LoVo (cell line): ENCODE data around the gene SLC25A25.
"Not testable (repeated sequence)": the region's sequence is repeated elsewhere in the genome, so short reads cannot be mapped to it uniquely, and the experiment has no call there.

ENCODE experiments used
- DNase-seq: peaks from one replicate; pipeline ENCODE4 v3.0.0-alpha.2; 2016; ENCODE audit warnings: low spot score

Gene SLC25A25

DNA sequence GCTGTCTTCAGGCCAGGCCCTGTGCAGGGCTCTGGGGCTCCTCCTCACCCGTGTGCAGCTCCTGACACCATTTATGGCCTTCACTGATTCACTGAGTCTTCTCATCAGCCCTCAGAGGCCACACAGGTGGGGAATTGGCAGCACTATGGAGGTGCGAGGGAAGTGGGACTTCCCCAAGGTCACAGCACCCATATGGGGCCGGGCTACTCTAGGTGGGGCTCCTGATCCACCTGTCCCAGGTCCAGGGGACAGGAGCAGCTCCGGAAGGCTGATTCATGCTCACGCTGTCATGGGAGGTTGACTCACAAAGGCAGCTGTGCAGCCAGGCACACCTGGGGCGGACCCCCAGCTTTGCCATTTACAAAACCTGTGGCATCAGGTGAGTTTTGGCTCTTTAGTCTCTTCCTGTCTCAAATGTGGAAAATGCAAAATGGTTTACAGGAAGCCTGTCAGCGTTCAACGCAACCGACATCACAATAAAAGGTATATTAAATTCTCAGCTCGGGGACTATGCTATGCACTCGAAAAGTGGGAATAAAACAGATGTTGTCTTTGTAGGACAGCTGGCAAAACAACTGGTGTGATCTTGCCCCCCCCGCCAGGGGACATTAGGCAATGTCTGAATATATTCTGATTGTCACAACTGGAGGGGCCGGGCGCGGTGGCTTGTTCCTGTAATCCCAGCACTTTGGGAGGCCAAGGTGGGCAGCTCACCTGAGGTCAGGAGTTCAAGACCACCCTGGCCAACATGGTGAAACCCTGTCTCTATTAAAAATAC, 15.9 kb upstream of the SLC25A25 start:
- peak; percentile 72 for DNase-seq

DNA sequence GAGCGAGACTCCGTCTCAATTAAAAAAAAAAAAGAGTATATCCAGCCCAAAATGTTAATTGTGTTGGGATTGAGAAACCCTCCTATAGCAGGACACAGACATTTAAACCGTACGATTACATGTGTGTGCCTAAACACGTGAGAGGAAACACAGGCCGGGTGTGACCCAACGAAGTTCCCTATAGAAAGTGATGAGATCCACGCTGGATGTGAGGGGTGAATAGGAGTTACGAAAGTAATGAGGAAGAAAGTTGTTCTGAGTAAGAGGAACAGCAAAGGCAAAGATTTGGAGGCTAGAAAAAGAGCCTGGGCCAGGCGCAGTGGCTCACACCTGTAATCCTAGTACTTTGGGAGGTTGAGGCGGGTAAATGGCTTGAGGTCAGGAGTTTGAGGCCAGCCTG, 14.5 kb upstream of the SLC25A25 start:
- DNase-seq: no peak

DNA sequence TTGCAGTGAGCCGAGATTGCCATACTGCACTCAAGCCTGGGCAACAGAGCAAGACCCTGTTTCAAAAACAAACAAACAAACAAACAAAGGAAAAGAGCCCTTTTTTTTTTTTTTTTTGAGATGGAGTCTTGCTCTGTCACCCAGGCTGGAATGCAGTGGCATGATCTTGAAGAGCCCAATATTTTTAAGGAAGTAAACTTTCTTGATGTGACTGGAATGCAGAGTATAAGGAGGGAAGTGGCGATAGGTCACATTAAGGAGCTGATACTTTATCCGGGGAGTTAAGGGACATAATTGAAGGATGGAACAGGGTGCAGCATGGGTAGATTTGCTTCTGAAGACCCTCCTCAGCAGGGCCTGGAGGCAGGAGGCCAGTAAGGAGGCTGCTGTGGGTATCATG, 13.9 kb upstream of the SLC25A25 start:
- no peak for DNase-seq

DNA sequence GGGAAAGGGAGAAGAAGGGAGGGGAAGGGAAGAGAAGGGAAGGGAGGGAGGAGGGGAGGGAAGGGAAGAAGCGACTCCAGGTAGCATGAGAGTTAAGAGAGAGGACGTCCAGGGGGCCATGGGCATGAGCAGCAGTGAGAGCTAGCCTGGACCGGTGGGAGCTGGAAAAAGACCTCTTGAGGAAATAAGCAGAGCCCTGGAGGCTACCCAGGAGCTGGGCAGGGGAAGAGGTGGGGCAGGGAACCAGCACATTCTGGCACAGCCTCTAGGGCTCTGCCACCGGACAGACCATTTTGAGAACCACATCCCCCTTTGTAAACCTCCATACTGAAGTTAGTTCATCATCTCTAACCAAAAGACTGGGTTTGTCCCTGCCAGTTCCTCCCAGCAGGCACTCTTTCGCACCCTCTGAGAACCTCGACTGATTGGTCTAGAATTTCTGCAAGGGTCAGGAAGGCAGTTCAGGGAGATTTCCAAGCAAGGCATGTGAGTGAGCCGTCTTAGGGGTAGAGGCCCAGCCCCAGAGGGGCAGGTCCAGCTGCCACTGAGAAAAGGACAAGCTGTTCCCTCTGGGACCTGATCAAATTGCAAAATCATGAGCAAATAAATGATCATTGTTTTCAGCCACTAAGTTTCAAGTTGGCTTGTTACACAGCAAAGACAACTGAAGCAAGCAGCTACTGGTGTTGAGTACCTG, 12.5 kb upstream of the SLC25A25 start:
- no peak for DNase-seq

DNA sequence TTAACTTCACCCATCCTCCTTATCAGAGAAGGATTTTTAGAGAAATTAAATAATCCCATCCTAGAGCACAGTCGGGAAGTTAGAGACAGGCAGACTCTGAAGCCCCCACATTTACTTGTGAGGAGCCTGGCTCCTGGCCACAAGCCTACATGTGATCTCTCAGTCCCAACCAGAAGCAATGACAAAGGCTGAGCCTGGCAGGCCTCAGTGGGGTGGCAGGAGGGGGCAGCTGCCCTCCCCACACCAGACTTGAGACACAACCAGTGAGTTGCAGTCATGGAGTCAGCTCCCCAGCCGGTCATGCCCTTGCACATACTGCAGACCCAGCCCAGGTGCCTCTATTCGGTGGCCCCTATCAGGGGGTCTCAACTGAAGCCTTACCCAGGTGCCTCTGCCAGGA, 11.9 kb upstream of the SLC25A25 start:
- no peak for DNase-seq

DNA sequence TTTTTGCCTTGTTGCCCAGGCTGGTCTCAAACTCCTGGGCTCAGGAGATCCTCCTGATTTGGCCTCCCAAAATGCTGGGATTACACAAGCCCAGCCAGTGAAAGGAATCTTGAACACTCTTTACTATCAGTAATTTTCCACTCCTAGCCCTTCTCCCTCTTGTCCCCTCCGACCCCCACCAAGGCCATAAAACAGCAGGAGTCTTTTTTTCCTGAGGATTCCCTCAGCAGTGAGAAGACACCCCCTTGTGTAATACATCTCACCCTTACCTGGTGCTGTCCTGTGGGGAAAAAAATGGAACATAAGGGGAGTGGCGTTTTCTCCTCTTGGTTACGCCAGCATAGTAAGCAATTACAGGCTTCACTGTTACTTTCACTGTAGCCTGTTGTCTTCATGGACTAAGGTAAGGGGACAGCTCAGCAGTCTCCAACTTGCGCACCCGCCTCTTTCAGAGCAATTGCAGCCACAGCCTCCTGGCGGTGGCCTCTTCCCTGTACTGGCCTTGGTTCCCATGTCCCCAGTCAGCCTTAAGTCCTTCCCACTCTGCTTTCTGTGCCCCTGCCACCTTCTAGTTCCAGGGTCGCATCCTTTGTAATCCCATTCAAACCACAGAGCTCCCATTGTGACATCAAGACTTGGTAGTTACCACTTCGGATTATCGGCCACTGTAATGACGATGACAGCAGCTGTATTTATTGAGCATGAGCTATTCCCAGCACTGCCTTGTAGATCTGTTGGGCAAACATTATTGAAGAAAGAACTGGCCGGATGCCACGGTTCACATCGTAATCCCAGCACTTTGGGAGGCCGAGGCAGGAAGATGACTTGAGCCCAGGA, 10.9 kb upstream of the SLC25A25 start:
- no peak for DNase-seq

DNA sequence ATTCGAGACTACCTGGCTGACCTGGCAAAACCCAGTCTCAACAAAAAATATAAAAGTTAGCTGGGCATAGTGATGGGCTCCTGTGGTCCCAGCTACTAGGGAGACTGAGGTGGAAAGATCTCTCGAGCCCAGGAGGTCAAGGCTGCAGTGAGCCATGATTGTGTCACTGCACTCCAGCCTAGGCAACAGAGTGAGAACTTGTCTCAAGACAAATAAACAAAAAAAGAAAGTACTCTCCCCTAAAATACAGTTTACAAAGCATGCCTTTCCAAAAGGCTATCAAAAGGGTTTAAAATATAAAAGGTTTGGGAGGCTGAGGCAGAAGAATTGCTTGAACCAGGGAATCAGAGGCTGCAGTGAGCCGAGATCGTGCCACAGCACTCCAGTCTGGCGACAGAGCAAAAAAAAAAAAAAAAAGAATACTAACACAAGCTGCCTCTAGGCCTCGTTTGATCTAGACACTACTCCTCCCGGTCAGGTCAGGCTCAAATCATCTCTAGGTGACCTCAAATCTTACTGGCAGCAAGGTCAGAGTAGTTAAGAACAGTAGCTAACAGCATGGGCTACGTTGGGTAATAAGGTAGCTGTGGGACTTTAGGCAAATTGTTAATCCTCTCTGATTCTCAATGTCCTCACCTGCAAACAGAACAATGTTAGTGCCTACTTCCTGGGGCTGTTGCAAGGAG, 10.2 kb upstream of the SLC25A25 start:
- no peak for DNase-seq

DNA sequence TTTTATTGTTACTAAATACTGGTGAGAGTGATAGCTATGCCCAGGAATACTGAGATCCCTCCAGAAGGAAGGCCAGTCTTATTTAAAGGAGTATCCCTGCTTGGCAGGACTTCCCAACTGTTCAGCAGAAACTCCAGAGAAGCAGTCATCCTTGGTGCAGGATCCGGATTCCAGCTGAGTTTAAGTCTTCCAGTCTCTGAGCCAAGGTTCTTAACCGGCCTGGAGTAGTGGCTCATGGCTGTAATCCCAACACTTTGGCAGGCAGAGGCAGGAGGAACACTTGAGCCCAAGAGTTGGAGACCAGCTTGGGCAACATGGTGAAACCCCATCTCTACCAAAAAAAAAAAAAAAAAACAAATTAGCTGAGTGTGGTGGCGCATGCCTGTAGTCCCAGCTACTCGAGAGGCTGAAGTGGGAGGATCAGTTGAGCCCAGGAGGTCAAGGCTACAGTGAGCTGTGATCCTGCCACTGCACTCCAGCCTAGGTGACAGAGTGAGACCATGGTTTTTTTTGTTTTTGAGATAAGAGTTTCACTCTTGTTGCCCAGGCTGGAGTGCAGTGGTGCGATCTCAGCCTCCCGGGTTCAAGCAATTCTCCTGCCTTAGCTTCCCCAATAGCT, 8.6 kb upstream of the SLC25A25 start:
- no peak for DNase-seq

DNA sequence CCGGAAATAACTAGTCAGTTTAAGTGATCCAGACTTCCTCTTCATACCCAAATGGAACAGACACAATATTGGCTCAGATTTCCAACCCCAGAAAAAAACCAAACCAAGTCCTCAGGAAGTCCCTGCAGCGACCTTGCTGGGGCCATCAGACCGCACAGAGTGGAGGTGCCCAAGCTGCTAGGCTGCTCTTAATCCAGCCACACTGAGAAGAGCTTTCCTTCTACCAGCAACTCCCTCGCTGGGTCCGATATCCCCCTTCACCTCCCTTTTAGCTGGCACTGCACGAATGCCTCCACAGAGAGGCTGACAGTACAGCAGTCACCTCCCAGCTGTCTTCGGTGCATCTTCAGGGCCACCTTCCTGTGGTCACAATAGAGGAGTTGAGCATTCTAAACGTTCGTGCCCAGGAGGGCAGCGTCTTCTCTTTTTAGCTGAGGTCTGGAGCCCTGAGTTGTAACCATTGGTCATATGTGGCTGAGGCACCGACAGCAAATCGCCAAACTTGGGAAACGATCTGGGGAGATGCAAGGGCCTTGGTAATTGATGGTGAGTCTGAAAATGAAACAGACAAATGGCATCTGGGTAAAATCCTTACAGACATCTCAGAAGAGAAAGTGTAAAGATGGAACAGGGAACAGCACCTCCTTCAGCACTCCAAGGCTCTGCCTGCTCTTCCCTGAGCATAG, 6.6 kb upstream of the SLC25A25 start:
- DNase-seq: no peak

DNA sequence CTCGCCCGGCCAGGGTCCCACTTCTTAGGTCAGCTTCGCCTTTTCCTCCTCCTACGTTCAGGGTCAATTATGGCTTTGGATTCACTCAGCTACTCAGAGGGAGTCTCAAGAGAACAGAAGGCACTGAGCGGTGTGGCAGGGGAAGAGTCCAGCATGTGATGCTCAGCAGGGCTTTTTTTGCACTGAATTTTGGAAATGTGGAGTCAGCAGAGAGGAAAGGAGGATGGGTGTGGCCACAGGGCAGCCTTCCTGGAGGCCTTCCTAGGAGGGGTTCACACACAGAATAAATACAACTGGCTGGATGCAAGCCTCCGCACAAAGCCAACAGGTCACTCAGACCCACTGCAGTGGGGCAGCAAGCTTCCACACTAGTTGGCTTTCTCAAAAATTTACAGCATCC, 5.8 kb upstream of the SLC25A25 start:
- no peak for DNase-seq

DNA sequence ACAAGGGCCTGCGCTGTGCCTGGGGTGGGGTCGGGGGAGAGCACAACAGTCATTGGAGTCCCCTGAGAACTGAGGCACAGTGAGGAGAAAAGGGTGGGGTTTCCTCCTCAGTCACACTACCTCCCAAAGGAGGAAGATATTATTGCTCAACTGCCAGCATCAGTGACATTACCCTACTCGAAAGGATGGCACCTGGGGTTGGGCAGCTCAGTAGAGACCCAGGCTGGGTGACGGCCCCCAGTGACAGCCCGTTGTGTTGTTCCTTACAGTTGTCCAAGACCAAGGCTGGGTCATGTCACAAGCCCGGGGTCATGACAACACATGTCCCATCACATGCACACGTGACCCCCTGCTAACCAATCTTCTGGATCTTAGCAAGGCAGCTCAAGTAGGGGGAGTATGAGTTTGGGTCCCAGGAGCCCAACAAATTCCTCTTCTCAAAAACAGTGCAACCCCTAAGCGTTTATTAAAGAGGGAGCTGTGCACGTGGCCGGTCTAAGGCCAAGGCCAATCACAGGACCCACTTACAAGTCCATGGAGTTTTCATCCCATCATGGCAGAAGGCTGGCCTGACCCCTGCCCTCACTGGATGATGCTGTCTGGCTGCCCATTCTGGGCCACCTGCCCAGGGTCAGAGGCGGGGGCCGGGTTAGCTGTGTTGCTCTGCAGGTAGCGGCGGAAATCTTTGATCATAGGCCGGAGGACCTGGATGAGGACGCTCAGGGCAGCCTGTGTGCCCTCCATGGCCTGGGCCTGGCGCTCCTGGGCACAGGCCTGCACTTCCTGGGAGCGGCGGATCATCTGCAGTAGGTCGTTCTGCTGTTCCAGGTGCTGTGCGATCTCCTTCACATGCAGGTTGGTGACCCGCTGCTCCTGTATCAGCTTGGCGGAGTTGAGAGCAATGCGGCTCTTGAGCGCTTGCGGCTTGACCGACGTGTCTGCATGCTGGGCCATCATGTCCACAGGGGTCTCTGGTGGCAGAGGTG, 4.9 kb upstream of the SLC25A25 start:
- DNase-seq: no peak

DNA sequence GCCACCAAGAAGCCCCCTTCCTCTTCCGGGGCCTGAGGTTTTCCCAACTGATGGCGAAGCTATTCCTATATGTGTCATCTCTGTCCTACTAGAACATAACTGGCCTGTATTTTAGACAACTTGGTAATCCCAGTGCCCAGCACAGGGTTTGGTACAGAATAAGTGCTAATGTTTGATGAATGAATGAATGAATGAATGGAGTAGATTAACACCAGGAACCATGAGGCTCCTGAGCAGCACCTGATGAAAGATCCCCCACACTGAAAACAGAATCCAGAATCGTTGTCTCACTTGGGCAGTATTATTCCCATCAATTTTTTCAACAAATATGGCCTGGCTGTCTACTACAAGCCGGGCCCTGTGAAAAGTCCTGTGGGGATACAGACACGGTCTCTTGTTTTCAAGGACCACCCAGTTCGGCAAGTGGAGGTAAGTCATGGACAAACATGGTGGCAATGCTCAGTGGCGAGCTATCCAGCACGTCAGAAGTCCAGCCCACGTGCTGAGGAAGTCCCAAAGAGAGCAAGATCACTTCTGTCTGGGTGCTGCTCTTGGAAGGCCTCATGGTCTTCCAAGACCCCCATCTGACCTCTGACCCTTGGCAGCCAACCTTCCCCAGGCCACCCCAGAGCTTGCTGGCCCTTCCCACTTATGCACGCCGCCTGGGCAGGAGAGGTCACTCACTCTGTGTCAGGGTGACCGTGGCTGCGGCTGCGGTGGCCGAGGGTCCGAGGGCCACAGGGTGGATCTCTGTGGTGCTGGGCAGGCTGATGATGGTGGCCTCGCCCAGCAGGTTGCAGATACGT, 1.9 kb upstream of the SLC25A25 start:
- no peak for DNase-seq

DNA sequence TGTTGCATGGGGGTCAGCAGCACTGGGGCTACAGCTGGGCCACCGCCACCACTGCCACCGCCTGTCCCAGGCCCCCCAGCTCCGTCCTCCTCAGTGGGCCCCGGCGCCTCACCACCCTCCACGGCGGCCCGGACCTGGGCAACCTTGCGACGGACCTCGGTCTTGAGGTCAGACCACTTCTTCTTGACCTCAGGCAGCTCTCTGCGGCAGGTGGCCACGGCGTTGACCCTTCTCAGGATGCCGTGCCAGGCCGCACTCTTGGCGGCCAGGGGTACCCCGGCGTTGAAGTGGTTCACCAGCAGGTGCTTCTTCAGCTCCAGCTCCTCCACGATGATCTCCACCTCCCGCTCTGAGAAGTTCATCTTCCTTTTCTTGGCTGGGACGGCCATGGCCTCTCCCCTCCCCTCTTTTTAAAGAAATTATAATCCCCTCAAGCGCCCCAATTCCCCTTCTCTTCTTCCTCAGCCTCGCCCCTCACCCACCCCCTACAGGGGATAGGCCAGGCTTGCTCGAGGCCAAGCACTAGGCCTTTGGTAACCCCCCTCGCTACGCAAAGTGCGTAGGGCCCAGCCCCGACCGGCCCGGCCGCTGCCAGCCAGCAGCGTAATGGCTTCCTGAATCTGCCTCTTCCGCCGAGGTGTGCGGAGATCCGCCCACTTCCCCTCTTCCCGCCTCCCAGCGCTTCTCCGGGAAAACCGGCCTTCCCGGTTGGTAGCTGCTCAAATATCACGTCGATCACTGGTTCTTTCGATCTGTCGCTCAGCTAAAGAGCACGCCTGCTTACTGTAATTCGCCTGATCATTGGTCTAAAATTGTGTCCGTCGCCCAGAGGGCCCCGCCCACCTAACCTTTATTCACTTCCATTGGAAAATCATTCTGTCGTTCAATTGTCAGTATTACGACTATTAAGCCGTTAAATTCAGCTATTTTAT, 1.1 kb upstream of the SLC25A25 start, which contains the start of gene NAIF1:
TSS of gene NAIF1 (minus strand) at position 608 of the 932 bp plus-strand sequence. CDS start at position 389, 219 bp downstream.
- peak; percentile 98 for DNase-seq

DNA sequence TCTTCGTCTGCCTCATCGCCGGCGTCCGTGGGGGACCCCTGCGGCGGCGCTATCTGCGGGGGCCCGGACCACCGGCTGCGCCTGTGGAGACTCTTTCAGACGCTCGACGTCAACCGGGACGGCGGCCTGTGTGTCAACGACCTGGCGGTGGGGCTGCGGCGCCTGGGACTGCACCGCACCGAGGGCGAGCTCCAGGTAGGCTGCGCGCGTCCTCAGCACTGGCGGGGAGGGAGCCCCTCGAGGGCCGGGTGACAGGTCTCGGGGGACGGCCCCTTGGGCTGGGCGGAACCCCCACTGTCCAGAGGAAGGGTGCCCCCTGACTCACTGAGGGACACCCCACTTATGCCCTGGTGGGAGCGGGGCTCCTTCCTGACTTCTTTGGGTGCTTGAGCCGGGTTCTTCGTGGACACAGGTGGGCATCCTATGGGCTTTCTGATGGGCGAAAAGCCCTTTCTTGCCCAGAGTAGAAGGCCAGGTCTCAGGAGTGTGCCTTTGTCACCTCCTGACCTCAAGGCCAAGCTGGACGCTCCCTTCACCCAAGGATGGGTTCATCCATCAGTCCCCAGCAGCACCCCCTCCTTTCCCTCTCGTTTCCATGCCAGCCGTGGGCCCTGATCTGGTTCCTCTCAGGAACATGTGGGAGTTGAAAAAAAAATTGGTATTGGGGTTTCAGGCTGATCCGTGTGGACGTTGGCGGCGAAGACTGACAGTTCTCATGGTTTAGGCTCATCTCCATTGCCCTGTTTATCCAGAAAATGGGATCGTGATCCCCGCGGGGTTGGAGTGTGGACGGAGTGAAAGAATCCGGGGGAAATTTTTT, 564 bp downstream of the SLC25A25 start:
- no peak for DNase-seq

DNA sequence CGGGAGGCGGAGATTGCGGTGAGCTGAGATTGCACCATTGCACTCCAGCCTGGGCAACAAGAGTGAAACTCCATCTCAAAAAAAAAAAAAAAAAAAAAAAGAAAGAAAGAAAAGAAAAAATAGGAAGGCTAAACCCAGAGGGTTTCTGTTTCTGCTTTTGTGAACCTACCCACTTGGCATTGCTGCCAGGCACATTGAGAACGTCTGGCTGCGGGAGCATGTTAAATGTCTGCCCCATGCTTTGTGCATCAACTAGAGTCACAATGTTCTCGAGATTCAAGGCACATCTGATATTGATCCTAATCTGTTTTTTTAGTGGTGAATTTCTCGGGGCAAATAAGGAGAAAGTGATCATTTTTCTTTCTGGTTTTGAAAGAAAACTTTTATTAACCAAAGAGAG, 2.8 kb downstream of the SLC25A25 start:
- no peak for DNase-seq

DNA sequence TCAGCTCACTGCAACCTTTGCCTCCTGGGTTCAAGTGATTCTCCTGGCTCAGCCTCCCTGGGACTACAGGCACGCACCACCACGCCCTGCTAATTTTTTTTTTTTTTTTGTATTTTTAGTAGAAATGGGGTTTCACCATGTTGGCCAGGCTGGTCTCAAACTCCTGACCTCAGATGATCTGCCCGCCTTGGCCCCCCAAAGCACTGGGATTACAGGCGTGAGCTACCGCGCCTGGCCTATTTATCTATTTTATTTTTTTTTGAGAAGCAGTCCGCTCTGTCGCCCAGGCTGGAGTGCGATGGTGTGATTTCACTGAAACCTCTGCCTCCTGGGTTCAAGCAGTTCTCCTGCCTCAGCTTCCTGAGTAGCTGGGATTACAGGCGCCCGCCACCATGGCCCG, 3.4 kb downstream of the SLC25A25 start:
- DNase-seq: not testable (repeated sequence)
